H9 (cell line): ENCODE measurements around the gene NFILZ. TPM values are rescaled to one million over a fixed set of nuclear protein-coding genes. Genes with fewer than 3 reads are reported as not detected.
"Not testable (repeated sequence)": the region's sequence is repeated elsewhere in the genome, so short reads cannot be mapped to it uniquely, and the experiment has no call there.

ENCODE experiments used
- DNase-seq: peaks from one replicate; pipeline ENCODE4 v3.0.0-alpha.2; 2017
- H2AFZ ChIP-seq: one replicate; pipeline ENCODE4 v1.6.1; 2013; ENCODE audit warnings: mild to moderate bottlenecking, low read length, control low read depth, moderate library complexity
- H2AK5ac ChIP-seq: 2 replicates; pipeline ENCODE4 v1.6.1; 2013; ENCODE audit warnings: low read length, control low read depth, mixed read lengths; ENCODE audit not compliant: insufficient read length
- H2BK120ac ChIP-seq: one replicate; pipeline ENCODE4 v1.6.1; 2013; ENCODE audit warnings: low read depth, mild to moderate bottlenecking, low read length, control low read depth, inconsistent platforms; ENCODE audit not compliant: poor library complexity, severe bottlenecking
- H2BK12ac ChIP-seq: 2 replicates; pipeline ENCODE4 v1.6.1; 2013; ENCODE audit warnings: low read length, control low read depth, mixed read lengths, low read depth; ENCODE audit not compliant: insufficient read length
- H2BK15ac ChIP-seq: 2 replicates; pipeline ENCODE4 v1.6.1; 2013; ENCODE audit warnings: low read depth, low read length, control low read depth
- H2BK20ac ChIP-seq: one replicate; pipeline ENCODE4 v1.6.1; 2013; ENCODE audit warnings: low read depth, mild to moderate bottlenecking, low read length, control low read depth, inconsistent platforms; ENCODE audit not compliant: poor library complexity, severe bottlenecking
- H2BK5ac ChIP-seq: 2 replicates; pipeline ENCODE4 v1.6.1; 2013; ENCODE audit warnings: low read length, control low read depth, mixed read lengths; ENCODE audit not compliant: insufficient read length
- H3K14ac ChIP-seq: 2 replicates; pipeline ENCODE4 v1.6.1; 2013; ENCODE audit warnings: low read length, control low read depth; ENCODE audit not compliant: insufficient read depth
- H3K18ac ChIP-seq: 2 replicates; pipeline ENCODE4 v1.6.1; 2013; ENCODE audit warnings: low read depth, mild to moderate bottlenecking, mixed read lengths, low read length, control low read depth; ENCODE audit not compliant: insufficient read length
- H3K23ac ChIP-seq: 2 replicates; pipeline ENCODE4 v1.6.1; 2013; ENCODE audit warnings: low read length, control low read depth, mixed read lengths, low read depth; ENCODE audit not compliant: insufficient read length
- H3K23me2 ChIP-seq: 2 replicates; pipeline ENCODE4 v1.6.1; 2013; ENCODE audit warnings: low read depth, mild to moderate bottlenecking, mixed read lengths, low read length, control low read depth; ENCODE audit not compliant: insufficient read length, poor library complexity, severe bottlenecking
- H3K27ac ChIP-seq: 2 replicates; pipeline ENCODE4 v1.5.1; 2013; ENCODE audit warnings: low read length, control low read depth, mixed read lengths, low read depth; ENCODE audit not compliant: insufficient read length
- H3K27me3 ChIP-seq: 2 replicates; pipeline ENCODE4 v1.6.1; 2013; ENCODE audit warnings: low read length, control low read depth, inconsistent platforms; ENCODE audit not compliant: insufficient read depth
- H3K4ac ChIP-seq: 2 replicates; pipeline ENCODE4 v1.6.1; 2013; ENCODE audit warnings: low read depth, mild to moderate bottlenecking, control low read depth, inconsistent platforms, low read length, moderate library complexity
- H3K4me1 ChIP-seq: 2 replicates; pipeline ENCODE4 v1.6.1; 2013; ENCODE audit warnings: low read length, control low read depth, inconsistent platforms; ENCODE audit not compliant: insufficient read depth
- H3K4me2 ChIP-seq: 2 replicates; pipeline ENCODE4 v1.6.1; 2013; ENCODE audit warnings: low read length, control low read depth, mixed read lengths; ENCODE audit not compliant: insufficient read length, insufficient read depth
- H3K56ac ChIP-seq: 2 replicates; pipeline ENCODE4 v1.6.1; 2013; ENCODE audit warnings: low read depth, mild to moderate bottlenecking, mixed read lengths, low read length, control low read depth; ENCODE audit not compliant: insufficient read length
- H3K79me1 ChIP-seq: 2 replicates; pipeline ENCODE4 v1.6.1; 2013; ENCODE audit warnings: low read depth, mild to moderate bottlenecking, moderate library complexity, low read length, control low read depth, inconsistent platforms; ENCODE audit not compliant: insufficient read depth, poor library complexity, severe bottlenecking
- H3K79me2 ChIP-seq: 2 replicates; pipeline ENCODE4 v1.6.1; 2013; ENCODE audit warnings: low read length, control low read depth, inconsistent platforms; ENCODE audit not compliant: insufficient read depth
- H3K9ac ChIP-seq: 2 replicates; pipeline ENCODE4 v1.6.1; 2013; ENCODE audit warnings: low read length, control low read depth, mixed read lengths; ENCODE audit not compliant: insufficient read length; ENCODE audit errors: extremely low read depth
- H3K9me3 ChIP-seq: one replicate; pipeline ENCODE4 v1.6.1; 2013; ENCODE audit warnings: low read depth, low read length, inconsistent platforms; ENCODE audit not compliant: control insufficient read depth
- H3T11ph ChIP-seq: one replicate; pipeline ENCODE4 v1.6.1; 2013; ENCODE audit warnings: mild to moderate bottlenecking, low read length, control low read depth, inconsistent platforms
- H4K20me1 ChIP-seq: one replicate; pipeline ENCODE4 v1.6.1; 2013; ENCODE audit not compliant: control insufficient read depth, insufficient read length, insufficient read depth
- H4K5ac ChIP-seq: 2 replicates; pipeline ENCODE4 v1.6.1; 2013; ENCODE audit warnings: low read depth, mild to moderate bottlenecking, mixed read lengths, low read length, control low read depth; ENCODE audit not compliant: insufficient read length
- H4K8ac ChIP-seq: replicated peaks from 2 replicates; pipeline ENCODE4 v1.6.1; 2013; ENCODE audit warnings: low read length, control low read depth, mixed read lengths, low read depth; ENCODE audit not compliant: insufficient read length
- H4K91ac ChIP-seq: 2 replicates; pipeline ENCODE4 v1.6.1; 2013; ENCODE audit warnings: low read depth, mild to moderate bottlenecking, moderate library complexity, mixed read lengths, low read length, control low read depth; ENCODE audit not compliant: insufficient read length
- H3K27ac Mint-ChIP-seq, 3 experiments: 2 replicates in 2 of 3; 3 replicates in 1 of 3; pipeline ENCODE4 v1.8.0; 2020 to 2021; ENCODE audit warnings: mixed read lengths in 3 of 3, mild to moderate bottlenecking in 1 of 3, moderate library complexity in 1 of 3
- H3K27me3 Mint-ChIP-seq: 2 replicates; pipeline ENCODE4 v1.8.0; 2021; ENCODE audit warnings: low read depth, mild to moderate bottlenecking, moderate library complexity, mixed read lengths
- H3K36me3 Mint-ChIP-seq, 3 experiments: 2 replicates in 2 of 3; 3 replicates in 1 of 3; pipeline ENCODE4 v1.8.0; 2020 to 2021; ENCODE audit warnings: low read depth in 3 of 3, mixed read lengths in 3 of 3; ENCODE audit not compliant: insufficient read depth in 1 of 3
- H3K4me1 Mint-ChIP-seq, 2 experiments: 2 replicates each; pipeline ENCODE4 v1.8.0; 2020; ENCODE audit warnings: mixed read lengths in 2 of 2
- H3K4me3 Mint-ChIP-seq, 2 experiments: 2 replicates in 1 of 2; 3 replicates in 1 of 2; pipeline ENCODE4 v1.8.0; 2020 to 2021; ENCODE audit warnings: mild to moderate bottlenecking in 2 of 2, mixed read lengths in 2 of 2, moderate library complexity in 1 of 2
- H3K9me3 Mint-ChIP-seq, 2 experiments: 2 replicates in 1 of 2; 3 replicates in 1 of 2; pipeline ENCODE4 v1.8.0; 2020; ENCODE audit warnings: mild to moderate bottlenecking in 2 of 2, mixed read lengths in 2 of 2, moderate library complexity in 1 of 2
- CTCF ChIP-seq: fragments of 200-600 bp; sonication (generic); conservative IDR thresholded peaks from 3 replicates; pipeline ENCODE4 v1.8.0; 2021; ENCODE audit warnings: antibody characterized with exemption, mild to moderate bottlenecking
- WGBS: extraction: QIAGEN DNeasy Blood & Tissue Kit; methylation state at CpG from one replicate; pipeline ENCODE4 v1.1.7; 2013; ENCODE audit warnings: missing lambda C conversion rate, low lambda C conversion rate, mixed read lengths; ENCODE audit not compliant: insufficient read length; ENCODE audit errors: extremely low coverage; 5-methylcytosine and 5-hydroxymethylcytosine counted together
- total RNA-seq: library from RNA; stranded (reverse); gene quantifications from 2 replicates; pipeline ENCODE4 v1.2.1, GENCODE V29; 2021

The NFILZ gene
- total RNA-seq, 1 experiment from 2014 or later = not detected

DNA sequence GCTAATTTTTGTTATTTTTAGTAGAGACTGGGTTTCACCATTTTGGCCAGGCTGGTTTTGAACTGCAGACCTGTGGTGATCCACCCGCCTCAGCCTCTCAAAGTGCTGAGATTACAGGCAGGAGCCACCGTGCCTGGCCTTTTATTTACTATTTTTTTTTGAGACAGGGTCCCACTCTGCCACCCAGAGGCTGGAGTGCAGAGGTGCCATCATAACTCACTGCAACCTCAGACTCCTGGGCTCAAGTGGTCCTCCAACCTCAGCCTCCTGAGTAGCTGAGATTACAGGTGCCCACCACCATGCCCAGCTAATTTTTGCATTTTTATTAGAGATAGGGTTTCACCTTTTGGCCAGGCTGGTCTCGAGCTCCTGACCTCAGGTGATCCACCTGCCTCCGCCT is 7.5 kb upstream of the NFILZ start:
- H3K14ac ChIP-seq, H3K9me3 ChIP-seq, H3K4ac ChIP-seq, H2BK12ac ChIP-seq, H4K20me1 ChIP-seq, H2BK20ac ChIP-seq, H2BK120ac ChIP-seq, H4K91ac ChIP-seq, H4K5ac ChIP-seq, H2AK5ac ChIP-seq, H3K18ac ChIP-seq, H3K9me3 Mint-ChIP-seq, H2BK15ac ChIP-seq, H3K4me1 ChIP-seq, H3K23me2 ChIP-seq, H3K4me3 Mint-ChIP-seq, H3K79me1 ChIP-seq, H3K4me2 ChIP-seq, H3K27me3 Mint-ChIP-seq, H3K27ac ChIP-seq, H3K4me1 Mint-ChIP-seq, H3K79me2 ChIP-seq, H3K27ac Mint-ChIP-seq, H2AFZ ChIP-seq, H3K36me3 Mint-ChIP-seq, H3K9ac ChIP-seq, H4K8ac ChIP-seq, H3K23ac ChIP-seq, H3K27me3 ChIP-seq, H3T11ph ChIP-seq, DNase-seq, H2BK5ac ChIP-seq, H3K56ac ChIP-seq: not testable (repeated sequence)
- WGBS = no CpG with 5 or more reads among the region's 4 CpGs
- TF ChIP-seq CTCF = peak; percentile 64
